ES-I3 (cell line): ENCODE measurements around the gene NEK4.

Experiments
- H3K36me3 ChIP-seq: 2 replicates; pipeline ENCODE4 v1.6.1; 2013; ENCODE audit warnings: mild to moderate bottlenecking, low read length, control low read depth, moderate library complexity; ENCODE audit not compliant: insufficient read depth
- H3K4me1 ChIP-seq: 2 replicates; pipeline ENCODE4 v1.6.1; 2013; ENCODE audit warnings: mild to moderate bottlenecking, control low read depth, low read length; ENCODE audit not compliant: insufficient read depth
- H3K9ac ChIP-seq: 2 replicates; pipeline ENCODE4 v1.6.1; 2013; ENCODE audit warnings: low read depth, mild to moderate bottlenecking, low read length, moderate library complexity
- H3K9me3 ChIP-seq: 2 replicates; pipeline ENCODE4 v1.6.1; 2013; ENCODE audit warnings: mild to moderate bottlenecking, low read length, moderate library complexity; ENCODE audit not compliant: control insufficient read depth, insufficient read depth

Gene NEK4

DNA sequence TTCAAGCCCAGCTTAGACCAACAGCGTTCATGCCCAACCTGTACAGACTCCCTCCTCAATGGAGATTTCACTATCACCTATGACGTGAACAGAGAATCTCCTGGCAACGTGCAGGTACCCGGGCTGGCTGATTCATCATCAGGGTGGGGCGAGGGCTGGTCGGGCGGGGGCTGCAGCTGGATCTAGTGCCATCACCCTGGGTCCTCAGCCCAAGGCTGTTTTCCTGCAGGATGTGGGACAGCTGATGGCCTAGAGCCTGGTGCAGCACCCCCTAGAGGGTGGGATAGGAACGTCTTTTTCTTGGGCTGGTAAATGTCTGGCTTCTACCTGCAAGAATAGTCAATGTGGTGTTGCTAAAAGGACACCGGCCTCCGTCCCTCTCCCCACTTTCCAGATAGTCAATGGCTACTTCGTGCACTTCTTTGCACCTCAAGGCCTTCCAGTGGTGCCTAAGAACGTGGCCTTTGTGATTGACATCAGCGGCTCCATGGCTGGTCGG lies 28.3 kb upstream of the NEK4 start:
- Histone ChIP-seq H3K9ac (no peak overlapping the region), H3K4me1 (no peaks in the 10 kb centered on the region), H3K9me3 (no peaks in the 10 kb centered on the region), H3K36me3 (no peaks in the 10 kb centered on the region)

DNA sequence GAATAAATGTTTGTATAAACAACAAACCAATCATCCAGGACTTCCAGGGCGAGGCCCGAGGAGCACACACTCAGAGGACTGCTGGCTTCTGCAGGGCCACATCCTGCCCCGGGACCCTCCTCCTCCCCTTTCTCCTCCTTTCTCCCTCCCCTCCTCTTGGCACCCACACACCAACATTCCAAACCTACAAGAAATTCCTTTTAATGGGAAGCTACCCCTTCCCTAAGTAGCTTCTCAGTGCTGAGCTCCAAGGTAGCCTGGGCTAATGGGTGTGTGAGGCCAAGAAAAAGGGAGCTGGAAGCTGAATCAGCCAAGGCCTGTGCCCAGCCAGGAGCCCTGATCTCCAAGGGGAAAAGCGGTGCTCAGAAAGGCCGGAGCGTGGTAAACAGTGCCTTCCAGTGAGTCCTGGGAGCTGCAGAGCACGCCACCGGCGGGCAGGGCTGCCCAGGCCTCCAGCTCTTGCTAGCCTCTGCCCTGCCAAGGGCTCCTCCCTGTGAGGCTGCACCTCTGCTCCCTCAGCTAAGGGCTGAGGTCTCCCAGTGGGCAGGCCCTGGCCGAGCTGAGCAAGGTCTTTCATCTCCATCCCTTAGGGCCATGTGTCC lies 27.7 kb upstream of the NEK4 start:
- no peaks in the 10 kb centered on the region for H3K36me3 ChIP-seq
- no peak overlapping the region for H3K9ac ChIP-seq
- no peaks in the 10 kb centered on the region for H3K4me1 ChIP-seq
- H3K9me3 ChIP-seq: no peaks in the 10 kb centered on the region

DNA sequence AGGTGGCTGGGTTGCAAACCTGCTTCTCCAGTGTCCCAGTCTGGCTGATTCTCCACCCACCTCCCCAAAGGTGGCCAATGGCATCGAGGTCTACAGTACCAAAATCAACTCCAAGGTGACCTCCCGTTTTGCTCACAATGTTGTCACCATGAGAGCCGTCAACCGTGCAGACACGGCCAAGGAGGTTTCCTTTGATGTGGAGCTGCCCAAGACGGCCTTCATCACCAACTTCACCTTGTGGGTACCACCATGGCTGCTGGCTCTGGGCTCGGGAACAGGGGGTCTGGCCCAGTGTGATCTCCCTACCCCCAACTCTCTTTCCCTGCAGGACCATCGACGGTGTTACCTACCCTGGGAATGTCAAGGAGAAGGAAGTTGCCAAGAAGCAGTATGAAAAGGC lies 25.7 kb upstream of the NEK4 start:
- H3K36me3 ChIP-seq: no peaks in the 10 kb centered on the region
- no peaks in the 10 kb centered on the region for H3K9me3 ChIP-seq
- no peaks in the 10 kb centered on the region for H3K4me1 ChIP-seq
- no peak overlapping the region for H3K9ac ChIP-seq

DNA sequence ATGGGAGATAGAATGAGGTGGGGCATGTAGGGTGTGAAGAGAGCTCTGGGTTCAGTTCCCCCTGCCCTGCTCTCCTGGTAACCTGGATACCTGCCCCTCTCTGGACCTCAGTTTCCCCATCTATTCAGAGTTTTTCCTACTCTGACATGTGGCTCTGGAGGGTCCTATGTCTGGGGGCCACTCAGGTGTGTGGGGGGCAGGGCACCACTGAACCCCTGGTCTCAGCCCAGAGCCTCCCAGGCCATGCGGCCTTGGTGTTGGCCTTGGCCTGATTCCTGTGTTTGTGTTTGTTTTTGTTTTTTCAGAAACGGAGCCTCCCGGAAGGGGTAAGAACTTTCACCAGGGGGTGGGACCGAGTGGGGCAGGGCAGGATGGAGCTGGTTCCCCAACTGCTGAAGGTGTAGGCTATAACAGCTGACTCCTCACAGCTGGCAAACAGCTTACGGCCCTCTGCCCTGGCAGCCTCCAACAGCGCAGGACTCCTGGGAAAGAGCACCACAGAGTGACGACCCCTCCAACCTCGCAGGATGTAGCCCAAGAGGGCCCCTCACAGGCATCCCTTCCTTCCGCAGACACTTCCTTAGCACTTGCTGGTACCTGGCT lies 24.7 kb upstream of the NEK4 start:
- Histone ChIP-seq H3K36me3 (no peaks in the 10 kb centered on the region), H3K9me3 (no peaks in the 10 kb centered on the region), H3K9ac (no peak overlapping the region), H3K4me1 (no peaks in the 10 kb centered on the region)

DNA sequence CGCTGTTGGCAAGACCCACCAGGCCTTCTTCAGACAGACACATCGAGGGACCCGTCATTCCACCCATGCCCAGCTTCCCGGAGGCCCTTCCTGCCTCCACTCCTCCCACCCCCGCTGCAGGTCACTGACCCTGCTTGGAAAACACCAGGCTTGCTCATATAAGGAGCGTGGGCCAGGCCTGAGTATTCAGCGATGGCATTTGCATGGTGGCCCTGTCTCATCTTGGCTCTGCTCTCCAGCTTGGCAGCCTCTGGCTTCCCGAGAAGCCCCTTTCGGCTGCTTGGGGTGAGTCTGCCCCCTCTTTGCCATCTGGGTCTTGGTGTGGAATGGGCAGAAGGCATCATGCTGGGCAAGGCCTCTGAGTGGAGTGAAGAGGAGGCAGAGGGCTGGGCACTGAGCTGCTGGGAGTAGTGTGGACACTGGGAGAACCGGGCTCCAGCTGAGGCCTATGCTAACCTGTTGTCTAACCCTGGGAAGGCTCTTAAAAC lies 23.9 kb upstream of the NEK4 start, which contains the start of gene ITIH3:
Gene ITIH3 (plus strand): TSS at position 185 of the 488 bp plus-strand sequence. CDS start 8 bp downstream, at position 193.
- Histone ChIP-seq H3K9ac (no peak within 1 kb of the TSS), H3K36me3 (no peaks in the 10 kb centered on the region), H3K4me1 (no peaks in the 10 kb centered on the region), H3K9me3 (no peaks in the 10 kb centered on the region)

DNA sequence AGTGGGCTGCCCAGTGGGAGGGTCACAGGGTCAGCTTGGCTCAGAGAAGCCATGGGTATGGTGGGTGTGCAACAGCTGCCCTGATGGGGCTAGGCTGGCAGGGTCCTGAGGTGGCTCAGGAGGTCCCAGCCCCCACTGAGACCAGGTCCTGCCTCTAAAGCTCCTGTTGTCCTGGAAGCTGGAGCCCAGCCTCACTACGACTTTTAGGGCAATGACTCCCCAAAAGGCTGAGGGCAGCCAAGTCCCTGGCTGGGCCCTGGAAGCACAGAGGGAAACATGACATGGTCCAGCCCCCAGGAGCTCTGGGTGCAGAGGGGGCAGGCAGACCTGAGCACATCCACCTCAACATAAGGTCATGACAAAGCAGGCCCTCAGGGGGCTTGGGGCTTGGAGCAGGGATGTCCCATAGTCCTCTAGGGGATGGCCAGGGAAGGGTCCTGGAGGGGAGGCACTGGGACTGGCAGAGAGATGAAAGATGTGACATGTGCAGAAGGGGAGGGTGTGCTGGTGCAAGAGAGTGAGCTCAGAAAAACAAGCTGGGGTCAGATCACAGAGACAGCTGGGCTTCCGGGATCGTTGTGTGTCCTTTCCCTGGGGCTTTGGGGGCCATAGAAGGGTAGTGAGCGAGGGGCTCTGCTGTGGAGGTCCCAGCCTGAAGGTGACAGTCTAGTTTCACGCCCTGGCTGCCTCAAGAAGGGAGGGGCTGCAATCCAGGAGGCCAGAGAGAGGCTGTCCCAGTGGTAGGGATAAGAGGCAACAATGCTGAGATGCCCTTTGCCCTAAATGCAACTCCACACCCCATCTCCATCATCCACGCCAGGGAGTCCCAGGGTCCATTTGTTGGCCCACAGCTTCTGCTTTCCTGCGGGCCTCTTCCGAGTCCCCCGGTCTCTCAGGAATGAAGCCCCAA lies 23.2 kb upstream of the NEK4 start:
- H3K9me3 ChIP-seq: no peaks in the 10 kb centered on the region

DNA sequence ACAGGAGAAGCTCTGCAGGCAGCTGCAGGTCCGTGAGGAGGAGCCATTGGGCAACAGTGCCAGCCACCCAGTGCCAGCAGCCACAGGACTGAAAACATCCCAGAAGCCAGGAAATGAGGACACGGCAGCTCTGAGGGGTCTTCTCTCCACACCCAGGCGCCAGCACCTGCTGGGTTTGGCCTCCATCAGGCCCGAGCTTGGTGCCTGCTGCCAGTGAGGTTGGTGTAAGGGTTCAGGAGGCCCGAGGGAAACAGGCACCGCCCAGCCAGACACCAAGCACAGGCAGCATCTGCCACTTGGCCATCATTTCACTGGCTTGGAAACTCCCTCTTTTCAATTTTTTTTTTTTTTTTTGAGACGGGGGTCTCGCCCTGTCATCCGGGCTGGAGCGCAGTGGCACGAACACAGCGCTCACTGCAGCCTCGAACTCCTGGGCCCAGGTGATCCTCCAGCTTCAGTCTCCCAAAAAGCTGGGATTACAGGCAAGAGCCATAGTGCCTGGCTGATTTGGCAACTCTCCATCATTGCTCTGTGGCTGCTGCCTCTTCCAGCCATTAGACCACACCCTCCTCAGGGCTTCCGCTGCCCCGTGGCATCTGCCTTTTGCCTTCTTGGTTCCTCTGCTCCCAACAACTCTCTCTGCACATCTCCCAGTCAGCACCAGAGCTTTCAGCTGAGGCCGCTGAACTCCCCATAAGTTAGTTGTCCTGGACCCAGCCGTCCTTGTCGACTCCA lies 22.4 kb upstream of the NEK4 start:
- no peak overlapping the region for H3K9ac ChIP-seq
- no peaks in the 10 kb centered on the region for H3K4me1 ChIP-seq
- no peaks in the 10 kb centered on the region for H3K9me3 ChIP-seq

More for the DNA sequence above, 23.2 kb upstream of the NEK4 start:
- no peaks in the 10 kb centered on the region for H3K36me3 ChIP-seq
- H3K4me1 ChIP-seq: no peaks in the 10 kb centered on the region
- H3K9ac ChIP-seq: no peak overlapping the region

DNA sequence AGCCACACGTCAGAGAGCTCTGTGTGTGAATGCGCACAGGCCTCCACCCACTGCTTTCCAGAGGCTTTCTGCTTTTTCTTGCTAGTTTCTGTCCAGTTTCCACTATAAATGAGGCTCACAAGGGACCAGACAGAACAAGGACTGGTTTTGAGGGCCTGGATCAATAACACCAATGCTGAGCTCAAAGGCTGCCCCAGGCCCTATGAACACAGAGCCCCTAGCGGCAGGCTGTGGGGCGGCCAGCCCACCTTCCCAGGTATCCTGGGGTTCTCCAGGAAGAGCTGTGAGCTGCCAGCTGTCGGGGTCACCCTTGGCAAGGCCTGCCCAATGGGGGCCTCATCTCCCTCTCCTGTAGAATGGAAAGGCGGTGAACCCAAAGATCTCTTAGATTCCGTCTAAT lies 21.7 kb upstream of the NEK4 start:
- Histone ChIP-seq H3K4me1 (no peaks in the 10 kb centered on the region), H3K9ac (no peak overlapping the region), H3K9me3 (no peaks in the 10 kb centered on the region), H3K36me3 (no peaks in the 10 kb centered on the region)

More for the DNA sequence above, 22.4 kb upstream of the NEK4 start:
- H3K36me3 ChIP-seq: no peaks in the 10 kb centered on the region

DNA sequence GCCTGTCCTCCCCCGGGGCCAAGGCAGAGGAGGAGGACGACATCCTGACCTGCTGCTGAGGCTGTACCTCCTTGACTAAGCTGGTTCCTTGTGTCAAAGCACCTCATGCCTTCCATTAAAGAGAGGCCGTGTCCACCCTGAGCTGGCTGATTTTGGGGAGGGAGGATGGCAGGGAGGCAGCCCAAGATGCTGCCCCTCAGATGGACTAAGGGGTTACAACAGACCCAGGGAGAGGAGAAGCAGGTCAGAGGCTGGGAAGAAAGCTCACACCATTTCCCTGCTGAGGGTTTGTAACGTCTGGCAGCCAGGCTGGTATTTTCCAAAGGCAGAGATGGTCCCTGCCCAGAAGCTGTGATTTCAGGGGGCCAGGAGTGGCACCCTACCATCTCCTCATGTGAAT lies 21.2 kb upstream of the NEK4 start:
- Histone ChIP-seq H3K4me1 (no peaks in the 10 kb centered on the region), H3K36me3 (no peaks in the 10 kb centered on the region), H3K9ac (no peak overlapping the region), H3K9me3 (no peaks in the 10 kb centered on the region)

DNA sequence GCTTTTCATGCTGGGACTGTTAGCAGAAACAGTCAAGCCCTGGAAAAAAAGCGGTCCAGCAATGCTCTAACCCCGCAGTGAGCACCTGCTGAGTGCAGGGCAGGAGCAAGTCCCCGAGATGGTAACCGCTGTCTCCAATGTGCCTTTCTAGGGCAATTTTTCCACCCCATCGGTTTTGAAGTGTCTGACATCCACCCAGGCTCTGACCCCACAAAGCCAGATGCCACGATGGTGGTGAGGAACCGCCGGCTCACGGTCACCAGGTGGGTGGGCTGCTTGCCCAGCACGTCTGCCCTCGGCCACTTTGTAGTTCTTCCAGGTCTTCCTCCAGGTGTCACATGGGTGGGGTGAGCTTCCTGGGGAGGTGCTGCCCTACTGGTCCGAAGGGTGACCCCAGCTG lies 20.6 kb upstream of the NEK4 start:
- H3K4me1 ChIP-seq: no peaks in the 10 kb centered on the region
- no peaks in the 10 kb centered on the region for H3K36me3 ChIP-seq
- no peak overlapping the region for H3K9ac ChIP-seq
- H3K9me3 ChIP-seq: no peaks in the 10 kb centered on the region

DNA sequence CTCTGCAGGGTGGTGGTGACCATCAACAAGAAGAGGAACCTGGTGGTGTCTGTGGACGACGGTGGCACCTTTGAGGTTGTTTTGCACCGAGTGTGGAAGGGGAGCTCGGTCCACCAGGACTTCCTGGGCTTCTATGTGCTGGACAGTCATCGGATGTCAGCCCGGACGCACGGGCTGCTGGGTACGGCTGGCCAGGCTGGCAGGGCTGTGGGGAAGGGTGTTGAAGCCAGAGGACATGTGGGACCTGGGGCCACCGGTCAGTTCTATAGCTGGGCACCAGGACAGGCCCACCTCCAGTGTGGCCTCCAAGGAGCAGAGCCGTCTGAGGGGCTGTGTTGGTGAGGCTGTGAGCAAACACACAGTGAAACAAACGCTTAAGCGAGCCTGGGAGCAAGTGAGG lies 20.0 kb upstream of the NEK4 start:
- H3K4me1 ChIP-seq: no peaks in the 10 kb centered on the region
- no peak overlapping the region for H3K9ac ChIP-seq
- H3K36me3 ChIP-seq: no peaks in the 10 kb centered on the region

DNA sequence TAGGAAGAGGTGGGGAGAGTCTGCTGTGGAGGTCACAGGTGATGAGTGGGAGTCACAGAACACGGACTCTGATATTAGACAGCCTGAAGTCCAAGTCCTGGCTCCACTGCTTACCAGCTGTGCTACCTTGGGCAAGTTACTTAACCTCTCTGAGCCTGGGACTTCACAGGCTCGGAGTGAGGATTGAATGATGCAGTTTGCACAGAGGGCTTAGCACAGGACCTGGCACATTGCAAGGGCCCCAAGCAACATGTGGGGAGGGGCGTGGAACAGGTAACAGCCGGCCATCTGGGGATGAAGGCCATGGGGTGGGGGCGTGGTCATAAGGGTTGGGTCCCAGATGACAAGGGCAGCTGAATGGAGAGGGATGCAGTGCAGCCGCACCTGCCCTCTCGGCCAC lies 19.6 kb upstream of the NEK4 start:
- Histone ChIP-seq H3K4me1 (no peaks in the 10 kb centered on the region), H3K9ac (no peak overlapping the region), H3K9me3 (no peaks in the 10 kb centered on the region), H3K36me3 (no peaks in the 10 kb centered on the region)

More for the DNA sequence above, 20.0 kb upstream of the NEK4 start:
- H3K9me3 ChIP-seq: no peaks in the 10 kb centered on the region

DNA sequence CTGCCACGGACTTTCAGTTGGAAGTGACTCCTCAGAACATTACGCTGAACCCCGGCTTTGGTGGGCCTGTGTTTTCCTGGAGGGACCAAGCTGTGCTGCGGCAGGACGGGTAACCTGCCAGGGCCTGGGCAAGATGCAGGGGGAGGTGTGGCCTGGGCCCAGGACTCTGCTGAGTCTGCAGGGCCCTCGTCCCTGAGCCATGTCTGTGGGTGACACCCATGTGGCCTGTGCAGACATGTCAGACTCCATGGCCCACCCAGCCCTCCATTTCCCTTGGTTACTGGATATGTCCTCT lies 19.0 kb upstream of the NEK4 start:
- H3K4me1 ChIP-seq: no peaks in the 10 kb centered on the region
- no peaks in the 10 kb centered on the region for H3K9me3 ChIP-seq

More for the DNA sequence above, 19.0 kb upstream of the NEK4 start:
- H3K9ac ChIP-seq: no peak overlapping the region
- no peaks in the 10 kb centered on the region for H3K36me3 ChIP-seq
